Effector memory CD4-positive, alpha-beta T cell (primary cell): ENCODE measurements around the gene PCDHGA7.
"Not testable (repeated sequence)": the region's sequence is repeated elsewhere in the genome, so short reads cannot be mapped to it uniquely, and the experiment has no call there.

Source experiments
- DNase-seq, 3 donors: peaks; one replicate each; pipeline ENCODE4 v3.0.0-alpha.2; 2020
- H3K27ac ChIP-seq: 2 replicates; pipeline ENCODE4 v1.7.0; 2013; ENCODE audit warnings: mild to moderate bottlenecking, low read length, moderate library complexity; ENCODE audit not compliant: insufficient read depth, poor library complexity, severe bottlenecking
- H3K27me3 ChIP-seq: replicated peaks from 2 replicates; pipeline ENCODE4 v1.7.0; 2013; ENCODE audit warnings: mild to moderate bottlenecking, low read length; ENCODE audit not compliant: insufficient read depth, control insufficient read depth, poor library complexity, severe bottlenecking
- H3K36me3 ChIP-seq: 2 replicates; pipeline ENCODE4 v1.7.0; 2013; ENCODE audit warnings: mild to moderate bottlenecking, low read length, moderate library complexity; ENCODE audit not compliant: control insufficient read depth, insufficient read depth
- H3K4me1 ChIP-seq: 2 replicates; pipeline ENCODE4 v1.7.0; 2013; ENCODE audit warnings: low read length, mild to moderate bottlenecking; ENCODE audit not compliant: control insufficient read depth, insufficient read depth, poor library complexity, severe bottlenecking
- H3K4me3 ChIP-seq: 2 replicates; pipeline ENCODE4 v1.7.0; 2013; ENCODE audit warnings: low read length, low read depth, mild to moderate bottlenecking; ENCODE audit not compliant: insufficient read depth, poor library complexity, severe bottlenecking
- H3K9me3 ChIP-seq: 2 replicates; pipeline ENCODE4 v1.7.0; 2013; ENCODE audit warnings: mild to moderate bottlenecking, low read length, moderate library complexity; ENCODE audit not compliant: control insufficient read depth
- total RNA-seq, 3 donors: gene quantifications; one replicate each; lab custom pipeline; 2026; lab: John Stamatoyannopoulos, UW

PCDHGA7 gene
- 0 to 1.1 (median 0) reads per million in 3 donors for total RNA-seq

GRCh38 chr5:141382469-141383294, at the start of gene PCDHGA7:
Gene PCDHGA7, plus strand, starts transcription at chr5:141382742. Its CDS starts 158 bp downstream, at chr5:141382900.
- H3K36me3 ChIP-seq, result no peaks in the 10 kb centered on the region
- H3K27ac ChIP-seq, result no peak within 1 kb of the TSS
- DNase-seq, result no peak
- H3K27me3 ChIP-seq, result peaks cover 8% of the 10 kb centered on the region
- no peaks in the 10 kb centered on the region for H3K4me1 ChIP-seq
- no peaks in the 10 kb centered on the region for H3K9me3 ChIP-seq
- peak within 1 kb of the TSS; percentile 17 for H3K4me3 ChIP-seq

GRCh38 chr5:141338538-141339306, 43.8 kb upstream of the PCDHGA7 start, which contains the start of gene PCDHGA2:
Gene PCDHGA2, plus strand, starts transcription at chr5:141338760.
- H3K27ac ChIP-seq, result no peak within 1 kb of the TSS
- H3K4me1 ChIP-seq, result no peaks in the 10 kb centered on the region
- DNase-seq, result no peak
- peaks cover 3% of the 10 kb centered on the region for H3K9me3 ChIP-seq
- peaks cover 16% of the 10 kb centered on the region for H3K27me3 ChIP-seq
- no peak within 1 kb of the TSS for H3K4me3 ChIP-seq
- no peaks in the 10 kb centered on the region for H3K36me3 ChIP-seq

DNA sequence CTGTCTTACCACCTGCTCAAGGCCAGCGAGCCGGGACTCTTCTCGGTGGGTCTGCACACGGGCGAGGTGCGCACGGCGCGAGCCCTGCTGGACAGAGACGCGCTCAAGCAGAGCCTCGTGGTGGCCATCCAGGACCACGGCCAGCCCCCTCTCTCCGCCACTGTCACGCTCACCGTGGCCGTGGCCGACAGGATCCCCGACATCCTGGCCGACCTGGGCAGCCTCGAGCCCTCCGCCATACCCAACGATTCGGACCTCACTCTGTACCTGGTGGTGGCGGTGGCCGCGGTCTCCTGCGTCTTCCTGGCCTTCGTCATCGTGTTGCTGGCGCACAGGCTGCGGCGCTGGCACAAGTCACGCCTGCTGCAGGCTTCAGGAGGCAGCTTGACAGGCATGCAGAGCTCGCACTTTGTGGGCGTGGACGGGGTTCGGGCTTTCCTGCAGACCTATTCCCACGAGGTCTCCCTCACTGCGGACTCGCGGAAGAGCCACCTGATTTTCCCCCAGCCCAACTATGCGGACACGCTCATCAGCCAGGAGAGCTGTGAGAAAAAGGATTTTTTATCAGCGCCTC, 41.7 kb upstream of the PCDHGA7 start:
- not testable (repeated sequence) for H3K36me3 ChIP-seq, H3K4me1 ChIP-seq, H3K4me3 ChIP-seq, DNase-seq, H3K27ac ChIP-seq, H3K9me3 ChIP-seq
- peaks cover 19% of the 10 kb centered on the region for H3K27me3 ChIP-seq

DNA sequence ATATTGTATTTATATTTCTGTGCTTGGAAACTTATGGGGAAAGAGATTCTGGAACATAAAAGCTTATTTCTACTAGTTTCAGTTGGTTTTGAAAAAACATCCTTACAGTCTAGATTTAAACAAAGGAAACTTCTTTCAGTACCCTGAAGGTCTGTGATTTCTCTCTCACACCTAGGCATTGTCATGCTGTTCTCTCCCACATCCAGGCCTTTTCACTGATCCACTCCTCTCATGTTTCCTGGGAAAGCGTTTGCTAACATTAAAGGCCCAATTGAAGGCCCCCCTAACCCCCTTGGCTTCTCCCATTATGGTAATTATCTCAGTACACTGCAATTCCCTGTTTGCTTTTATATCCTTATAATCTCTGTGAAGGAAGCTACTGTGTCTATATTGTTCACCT, 39.8 kb upstream of the PCDHGA7 start:
- H3K9me3 ChIP-seq, result no peaks in the 10 kb centered on the region

GRCh38 chr5:141343242-141343952, 39.1 kb upstream of the PCDHGA7 start, which contains the start of gene PCDHGA3:
Gene PCDHGA3, plus strand, starts transcription at chr5:141343829. Its CDS starts 205 bp downstream, at chr5:141344034.
- Histone ChIP-seq H3K9me3 (no peaks in the 10 kb centered on the region), H3K27ac (no peak within 1 kb of the TSS), H3K36me3 (no peaks in the 10 kb centered on the region), H3K4me1 (no peaks in the 10 kb centered on the region), H3K27me3 (peaks cover 12% of the 10 kb centered on the region), H3K4me3 (no peak within 1 kb of the TSS)
- no peak for DNase-seq

More for the DNA sequence above, 39.8 kb upstream of the PCDHGA7 start:
- H3K27ac ChIP-seq, result no peak overlapping the region
- peaks cover 18% of the 10 kb centered on the region for H3K27me3 ChIP-seq
- H3K36me3 ChIP-seq, result no peaks in the 10 kb centered on the region
- DNase-seq, result no peak
- no peak overlapping the region for H3K4me3 ChIP-seq
- H3K4me1 ChIP-seq, result no peaks in the 10 kb centered on the region

GRCh38 chr5:141343953-141344463, 38.5 kb upstream of the PCDHGA7 start:
- no peak overlapping the region for H3K4me3 ChIP-seq
- DNase-seq, result no peak
- H3K27me3 ChIP-seq, result peaks cover 10% of the 10 kb centered on the region
- H3K27ac ChIP-seq, result no peak overlapping the region
- H3K36me3 ChIP-seq, result no peaks in the 10 kb centered on the region
- H3K4me1 ChIP-seq, result no peaks in the 10 kb centered on the region
- H3K9me3 ChIP-seq, result no peaks in the 10 kb centered on the region

GRCh38 chr5:141345327-141345726, 37.2 kb upstream of the PCDHGA7 start:
- Histone ChIP-seq H3K27ac (no peak overlapping the region), H3K9me3 (no peaks in the 10 kb centered on the region), H3K4me1 (no peaks in the 10 kb centered on the region), H3K36me3 (no peaks in the 10 kb centered on the region), H3K27me3 (peaks cover 12% of the 10 kb centered on the region), H3K4me3 (no peak overlapping the region)
- DNase-seq, result no peak

- not testable (repeated sequence) for H3K9me3 ChIP-seq, H3K4me3 ChIP-seq, H3K36me3 ChIP-seq, DNase-seq, H3K4me1 ChIP-seq, H3K27ac ChIP-seq
- H3K27me3 ChIP-seq, result peaks cover 12% of the 10 kb centered on the region
Measured at GRCh38 chr5:141346017-141346416, 36.5 kb upstream of the PCDHGA7 start.

DNA sequence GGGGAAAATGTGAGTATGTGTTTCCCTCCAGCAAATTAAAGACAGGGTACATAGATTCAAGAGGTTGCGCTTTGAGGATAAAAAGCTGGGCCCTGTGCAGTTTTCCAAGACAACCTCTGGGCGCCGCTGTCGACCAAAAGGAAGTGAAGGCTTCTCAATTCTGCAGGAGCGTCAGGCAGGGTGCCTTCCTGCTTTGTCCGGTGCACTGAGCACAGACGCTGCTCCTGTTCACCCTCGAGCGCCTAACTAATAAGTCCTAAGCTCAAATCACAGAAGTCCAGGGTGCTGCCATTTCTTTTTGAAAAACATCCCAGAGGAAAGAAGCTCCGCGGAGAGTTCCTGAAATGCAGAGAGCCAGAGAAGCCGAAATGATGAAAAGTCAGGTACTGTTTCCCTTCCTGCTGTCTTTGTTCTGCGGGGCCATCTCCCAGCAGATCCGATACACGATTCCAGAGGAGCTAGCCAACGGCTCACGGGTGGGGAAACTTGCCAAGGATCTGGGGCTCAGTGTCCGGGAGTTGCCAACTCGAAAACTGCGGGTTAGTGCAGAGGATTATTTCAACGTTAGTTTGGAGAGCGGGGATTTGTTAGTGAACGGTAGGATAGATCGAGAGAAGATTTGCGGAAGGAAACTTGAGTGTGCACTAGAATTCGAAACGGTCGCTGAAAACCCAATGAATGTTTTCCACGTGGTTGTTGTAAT, 32.5 kb upstream of the PCDHGA7 start, which contains the start of gene PCDHGB1:
Gene PCDHGB1 (plus strand): TSS at position 183 of the 703 bp plus-strand sequence. CDS start 162 bp downstream, at position 345.
- Histone ChIP-seq H3K4me3 (no peak within 1 kb of the TSS), H3K9me3 (no peaks in the 10 kb centered on the region), H3K4me1 (no peaks in the 10 kb centered on the region), H3K27ac (no peak within 1 kb of the TSS), H3K27me3 (peaks cover 10% of the 10 kb centered on the region), H3K36me3 (no peaks in the 10 kb centered on the region)
- peak in 1 of 3 donors; percentile 12 for DNase-seq
